Gastroesophageal sphincter (tissue), 4 donors: ENCODE measurements around the gene ANKRD30A. TPM values are rescaled to one million over a fixed set of nuclear protein-coding genes. Genes with fewer than 3 reads are reported as not detected.

Experiments
- ATAC-seq: fragments of 150-250 bp; one replicate; pipeline ENCODE4 v1.9.1; 2016; ENCODE audit warnings: mild to moderate bottlenecking, moderate library complexity
- H3K27ac ChIP-seq, 4 donors: fragments of 200-600 bp; sonication (generic) in 3 of 4; 1 replicate in 3 of 4; 2 replicates in 1 of 4; pipeline ENCODE4 v1.5.1; 2016 to 2019
- H3K27me3 ChIP-seq: fragments of 200-600 bp; sonication (generic); one replicate; pipeline ENCODE4 v1.5.1; 2019
- H3K36me3 ChIP-seq, 2 donors: fragments of 200-600 bp; sonication (generic); one replicate each; pipeline ENCODE4 v1.5.1; 2019; ENCODE audit warnings: control low read depth in 1 of 2
- H3K4me1 ChIP-seq, 3 donors: fragments of 200-600 bp; sonication (generic); 1 replicate in 2 of 3; 2 replicates in 1 of 3; pipeline ENCODE4 v1.5.1; 2016 to 2019; ENCODE audit warnings: control low read depth in 2 of 3
- H3K4me3 ChIP-seq, 2 donors: fragments of 200-600 bp; sonication (generic); one replicate each; pipeline ENCODE4 v1.5.1; 2019; ENCODE audit warnings: mild to moderate bottlenecking in 1 of 2, moderate library complexity in 1 of 2
- H3K9me3 ChIP-seq, 3 donors: fragments of 200-600 bp; sonication (generic); one replicate each; pipeline ENCODE4 v1.5.1; 2017 to 2019; ENCODE audit warnings: control low read depth in 2 of 3
- EP300 ChIP-seq: sonication (generic); formaldehyde crosslinking; IDR thresholded peaks from one replicate; pipeline ENCODE4 v1.6.1; 2017; ENCODE audit warnings: antibody characterized with exemption, mild to moderate bottlenecking
- POLR2A ChIP-seq, 2 donors: fragments of 450-650 bp; IDR thresholded peaks; one replicate each; pipeline ENCODE4 v1.6.1; 2017; ENCODE audit warnings: antibody characterized with exemption in 2 of 2, mild to moderate bottlenecking in 2 of 2, moderate library complexity in 1 of 2
- POLR2AphosphoS5 ChIP-seq: sonication (generic); formaldehyde crosslinking; IDR thresholded peaks from one replicate; pipeline ENCODE4 v1.6.1; 2017; ENCODE audit warnings: antibody characterized with exemption
- WGBS, 2 donors: methylation state at CpG; one replicate each; pipeline ENCODE4 v1.1.5; 2018; ENCODE audit warnings: low coverage in 1 of 2; 5-methylcytosine and 5-hydroxymethylcytosine counted together
- small RNA-seq, 4 donors: library from RNA; depleted of rRNA; stranded (forward); fragments of <200 nt; gene quantifications; one replicate each; pipeline ENCODE3, GENCODE V24; 2016
- total RNA-seq, 4 donors: library from RNA; depleted of rRNA; stranded (reverse); fragments of >200 nt; gene quantifications; one replicate each; pipeline ENCODE4 v1.1.0, GENCODE V29; 2016
- TF ChIP-seq, protein P1 (sequence below), 4 experiments: fragments of 200-600 bp in 2 of 4; fragments of 450-650 bp in 2 of 4; sonication (generic) in 1 of 4; IDR thresholded peaks; one replicate each; pipeline ENCODE4 v1.5.1; 2017 to 2019; ENCODE audit warnings: antibody characterized with exemption in 4 of 4, mild to moderate bottlenecking in 2 of 4, moderate library complexity in 2 of 4

ANKRD30A gene
- total RNA-seq, 4 donors from 2014 or later: not detected

DNA sequence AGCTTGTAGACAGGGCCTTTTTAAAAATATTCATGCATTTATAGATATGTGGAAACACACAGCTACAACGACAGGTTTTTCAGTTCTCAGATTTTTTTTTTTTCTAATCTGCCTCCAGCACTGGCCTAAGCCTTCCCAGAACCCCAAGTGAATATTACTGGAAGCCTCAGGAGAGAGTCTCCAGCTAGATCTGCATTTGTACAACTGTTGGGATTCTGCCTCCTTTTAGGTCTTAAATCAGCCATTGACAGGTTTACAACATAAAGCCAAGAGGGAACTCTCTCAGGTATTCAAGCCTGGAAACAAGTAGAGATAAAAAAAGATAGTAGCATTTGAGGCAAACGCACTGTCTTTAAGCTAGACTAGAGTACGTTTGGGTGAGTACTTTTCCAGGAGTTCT, 275.8 kb downstream of the ANKRD30A start:
- no peak overlapping the region for H3K4me3 ChIP-seq
- no peaks in the 10 kb centered on the region for H3K9me3 ChIP-seq
- TF ChIP-seq POLR2A (IDR thresholded peaks at IDR 0.05) (no peak), EP300 (no peak), POLR2AphosphoS5 (no peak)
- TF ChIP-seq, protein P1, sequence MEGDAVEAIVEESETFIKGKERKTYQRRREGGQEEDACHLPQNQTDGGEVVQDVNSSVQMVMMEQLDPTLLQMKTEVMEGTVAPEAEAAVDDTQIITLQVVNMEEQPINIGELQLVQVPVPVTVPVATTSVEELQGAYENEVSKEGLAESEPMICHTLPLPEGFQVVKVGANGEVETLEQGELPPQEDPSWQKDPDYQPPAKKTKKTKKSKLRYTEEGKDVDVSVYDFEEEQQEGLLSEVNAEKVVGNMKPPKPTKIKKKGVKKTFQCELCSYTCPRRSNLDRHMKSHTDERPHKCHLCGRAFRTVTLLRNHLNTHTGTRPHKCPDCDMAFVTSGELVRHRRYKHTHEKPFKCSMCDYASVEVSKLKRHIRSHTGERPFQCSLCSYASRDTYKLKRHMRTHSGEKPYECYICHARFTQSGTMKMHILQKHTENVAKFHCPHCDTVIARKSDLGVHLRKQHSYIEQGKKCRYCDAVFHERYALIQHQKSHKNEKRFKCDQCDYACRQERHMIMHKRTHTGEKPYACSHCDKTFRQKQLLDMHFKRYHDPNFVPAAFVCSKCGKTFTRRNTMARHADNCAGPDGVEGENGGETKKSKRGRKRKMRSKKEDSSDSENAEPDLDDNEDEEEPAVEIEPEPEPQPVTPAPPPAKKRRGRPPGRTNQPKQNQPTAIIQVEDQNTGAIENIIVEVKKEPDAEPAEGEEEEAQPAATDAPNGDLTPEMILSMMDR (IDR thresholded peaks at IDR 0.05): no peak
- H3K4me1 ChIP-seq: no peaks in the 10 kb centered on the region
- WGBS, 2 donors: 41% methylated on average over 3 of the region's 3 CpGs
- no peak overlapping the region for H3K27ac ChIP-seq
- no peak for ATAC-seq
- no peaks in the 10 kb centered on the region for H3K36me3 ChIP-seq
- H3K27me3 ChIP-seq: no peaks in the 10 kb centered on the region

DNA sequence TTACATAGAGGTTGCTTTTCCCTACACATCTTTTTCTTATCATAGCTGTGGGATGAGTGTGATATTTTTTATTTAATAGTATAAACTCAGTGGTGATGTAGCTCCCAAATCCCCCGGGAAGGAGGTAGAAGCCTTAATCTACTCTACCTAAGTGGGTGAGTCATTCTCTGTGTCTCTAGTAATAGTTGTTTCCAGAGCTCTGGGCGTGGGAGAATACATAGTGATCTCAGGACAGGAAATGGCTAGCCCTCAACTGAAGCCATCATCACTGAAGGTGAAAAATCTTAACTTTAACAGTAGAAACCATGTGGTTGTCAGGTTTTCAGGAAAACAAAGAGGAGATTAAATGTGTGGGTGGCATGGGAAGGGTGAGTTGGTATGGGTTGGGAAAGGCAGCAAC, 278.4 kb downstream of the ANKRD30A start:
- WGBS, 2 donors: 42 to 50% methylated on average over 2 of the region's 2 CpGs
- H3K27ac ChIP-seq: no peak overlapping the region

More for the DNA sequence above, 278.4 kb downstream of the ANKRD30A start:
- no peak for TF ChIP-seq EP300
- TF ChIP-seq, protein P1 (IDR thresholded peaks at IDR 0.05): no peak
- TF ChIP-seq POLR2A (IDR thresholded peaks at IDR 0.05): no peak
- no peak for TF ChIP-seq POLR2AphosphoS5
- Histone ChIP-seq H3K4me1 (no peaks in the 10 kb centered on the region), H3K4me3 (no peak overlapping the region), H3K36me3 (no peaks in the 10 kb centered on the region), H3K27me3 (no peaks in the 10 kb centered on the region), H3K9me3 (peaks cover 0 to 14% (median 0%) of the 10 kb centered on the region in 3 donors)
- ATAC-seq: no peak

Small RNA genes lying within 50 kb of the gene (small RNA-seq; reads per million reads assigned to genes)
- gene RF00019 (0 reads per million in 4 donors), gene RN7SL314P (0 reads per million in 4 donors), gene RNU6-811P (0 reads per million in 4 donors)
